HEK293 (cell line): ENCODE measurements around the gene RABEPK.

Source experiments
- CTCF ChIA-PET: fragments of 350-600 bp; formaldehyde crosslinking; extraction: SDS; loops from one replicate; lab custom pipeline; 2021; ENCODE audit warnings: antibody characterized with exemption; lab: Yijun Ruan, JAX
- POLR2A ChIA-PET: fragments of 300-600 bp; formaldehyde crosslinking; extraction: SDS; loops from one replicate; lab custom pipeline; 2020; ENCODE audit warnings: antibody characterized with exemption, inconsistent platforms; lab: Yijun Ruan, JAX
- H3K27ac ChIP-seq: fragments of 200-500 bp; sonication (Bioruptor generic); 2 replicates; pipeline ENCODE4 v1.5.1; 2014; ENCODE audit warnings: low read depth, low read length, control low read depth, inconsistent platforms; ENCODE audit errors: extremely low read depth
- H3K36me3 ChIP-seq, 2 experiments: fragments of 200-500 bp in 1 of 2; sonication (Bioruptor generic) in 1 of 2; 1 replicate in 1 of 2; 2 replicates in 1 of 2; pipeline ENCODE4 v1.5.1; 2014 to 2017; ENCODE audit warnings: inconsistent platforms in 2 of 2, low read length in 2 of 2; ENCODE audit not compliant: control insufficient read depth in 2 of 2, insufficient read depth in 1 of 2
- H3K4me1 ChIP-seq: fragments of 200-500 bp; sonication (Bioruptor generic); 2 replicates; pipeline ENCODE4 v1.5.1; 2014; ENCODE audit warnings: mild to moderate bottlenecking, low read length, inconsistent platforms; ENCODE audit not compliant: control insufficient read depth, insufficient read depth
- H3K4me3 ChIP-seq: 2 replicates; pipeline ENCODE4 v1.5.1; 2011; ENCODE audit warnings: low read depth, mild to moderate bottlenecking, control low read depth, low read length, moderate library complexity
- H3K9me3 ChIP-seq: fragments of 200-500 bp; sonication (Bioruptor generic); 2 replicates; pipeline ENCODE4 v1.5.1; 2014; ENCODE audit warnings: low read depth, low read length, inconsistent platforms; ENCODE audit not compliant: control insufficient read depth, insufficient read depth
- GLIS2 ChIP-seq: fragments of 450-650 bp; formaldehyde crosslinking; IDR thresholded peaks from 2 replicates; pipeline ENCODE4 v1.5.1; 2016; ENCODE audit warnings: missing biosample characterization, missing genetic modification characterization
- IKZF3 ChIP-seq: fragments of 450-650 bp; IDR thresholded peaks from 2 replicates; pipeline ENCODE4 v1.5.0; 2018; ENCODE audit warnings: missing biosample characterization, mild to moderate bottlenecking, missing genetic modification characterization, moderate library complexity
- SP2 ChIP-seq: fragments of 450-650 bp; formaldehyde crosslinking; IDR thresholded peaks from 2 replicates; pipeline ENCODE4 v1.5.1; 2016; ENCODE audit warnings: missing biosample characterization, missing genetic modification characterization
- TSHZ1 ChIP-seq: fragments of 450-650 bp; formaldehyde crosslinking; IDR thresholded peaks from 2 replicates; pipeline ENCODE4 v1.5.1; 2016; ENCODE audit warnings: missing biosample characterization, missing genetic modification characterization, borderline replicate concordance
- YY1 ChIP-seq: fragments of 450-650 bp; formaldehyde crosslinking; IDR thresholded peaks from 2 replicates; pipeline ENCODE4 v1.5.1; 2018; ENCODE audit warnings: missing biosample characterization, missing genetic modification characterization
- ZBTB20 ChIP-seq: fragments of 450-650 bp; formaldehyde crosslinking; IDR thresholded peaks from 2 replicates; pipeline ENCODE4 v1.5.1; 2016; ENCODE audit warnings: missing biosample characterization, missing genetic modification characterization
- ZBTB44 ChIP-seq: fragments of 450-650 bp; IDR thresholded peaks from 2 replicates; pipeline ENCODE4 v1.5.1; 2018; ENCODE audit warnings: missing biosample characterization, mild to moderate bottlenecking, missing genetic modification characterization
- ZNF175 ChIP-seq: fragments of 450-650 bp; formaldehyde crosslinking; IDR thresholded peaks from 2 replicates; pipeline ENCODE4 v1.5.1; 2016; ENCODE audit warnings: missing biosample characterization, missing genetic modification characterization
- ZNF221 ChIP-seq: fragments of 450-650 bp; formaldehyde crosslinking; IDR thresholded peaks from 2 replicates; pipeline ENCODE4 v1.5.1; 2017; ENCODE audit warnings: missing biosample characterization, missing genetic modification characterization, borderline replicate concordance
- ZNF292 ChIP-seq: fragments of 450-650 bp; formaldehyde crosslinking; IDR thresholded peaks from 2 replicates; pipeline ENCODE4 v1.5.1; 2016; ENCODE audit warnings: low read depth, missing biosample characterization, missing genetic modification characterization, borderline replicate concordance
- ZNF311 ChIP-seq: fragments of 450-650 bp; formaldehyde crosslinking; IDR thresholded peaks from 2 replicates; pipeline ENCODE4 v1.5.1; 2017; ENCODE audit warnings: missing biosample characterization, missing genetic modification characterization, borderline replicate concordance
- ZNF335 ChIP-seq: fragments of 450-650 bp; formaldehyde crosslinking; conservative IDR thresholded peaks from 2 replicates; pipeline ENCODE4 v1.5.1; 2016; ENCODE audit warnings: missing biosample characterization, missing genetic modification characterization
- ZNF341 ChIP-seq: fragments of 450-650 bp; formaldehyde crosslinking; IDR thresholded peaks from 2 replicates; pipeline ENCODE4; 2016; ENCODE audit warnings: low read depth, missing biosample characterization, missing genetic modification characterization
- ZNF362 ChIP-seq: fragments of 450-650 bp; formaldehyde crosslinking; IDR thresholded peaks from 2 replicates; pipeline ENCODE4 v1.5.1; 2016; ENCODE audit warnings: missing biosample characterization, missing genetic modification characterization
- ZNF391 ChIP-seq: fragments of 450-650 bp; formaldehyde crosslinking; IDR thresholded peaks from 2 replicates; pipeline ENCODE4 v1.5.1; 2016; ENCODE audit warnings: low read depth, missing biosample characterization, missing genetic modification characterization, borderline replicate concordance
- ZNF426 ChIP-seq: fragments of 450-650 bp; formaldehyde crosslinking; IDR thresholded peaks from 2 replicates; pipeline ENCODE4 v1.5.1; 2017; ENCODE audit warnings: missing biosample characterization, missing genetic modification characterization, mild to moderate bottlenecking, inconsistent platforms, moderate library complexity
- ZNF513 ChIP-seq: fragments of 450-650 bp; IDR thresholded peaks from 2 replicates; pipeline ENCODE4 v1.5.1; 2018; ENCODE audit warnings: missing biosample characterization, missing genetic modification characterization
- ZNF548 ChIP-seq: fragments of 450-650 bp; formaldehyde crosslinking; IDR thresholded peaks from 2 replicates; pipeline ENCODE4 v1.5.1; 2016; ENCODE audit warnings: missing biosample characterization, missing genetic modification characterization
- ZNF549 ChIP-seq: fragments of 450-650 bp; IDR thresholded peaks from 2 replicates; pipeline ENCODE4 v1.5.1; 2018; ENCODE audit warnings: missing biosample characterization, missing genetic modification characterization, mild to moderate bottlenecking, inconsistent platforms, moderate library complexity
- ZNF629 ChIP-seq: fragments of 450-650 bp; formaldehyde crosslinking; IDR thresholded peaks from 2 replicates; pipeline ENCODE4 v1.5.1; 2017; ENCODE audit warnings: missing biosample characterization, missing genetic modification characterization
- ZNF692 ChIP-seq: fragments of 450-650 bp; formaldehyde crosslinking; IDR thresholded peaks from 2 replicates; pipeline ENCODE4 v1.5.1; 2016; ENCODE audit warnings: missing biosample characterization, missing genetic modification characterization
- ZSCAN18 ChIP-seq: fragments of 450-650 bp; formaldehyde crosslinking; IDR thresholded peaks from 2 replicates; pipeline ENCODE4 v1.5.1; 2016; ENCODE audit warnings: missing biosample characterization, missing genetic modification characterization

Gene RABEPK

GRCh38 chr9:125183561-125183960 lies 16.8 kb upstream of the RABEPK start (continued):
- TF ChIP-seq ZBTB44 (tag by site-specific recombination) (no peak), ZNF692 (tag by site-specific recombination) (no peak), ZNF391 (tag by site-specific recombination) (no peak), ZNF629 (tag by site-specific recombination) (no peak), YY1 (no peak), GLIS2 (tag by site-specific recombination) (no peak), TSHZ1 (tag by site-specific recombination) (no peak)

- ChIA-PET POLR2A (interaction anchor here (0.5 to 1.6 kb wide), 2 partner anchors 46 to 52 kb away, joined by 3 to 5 read pairs; partner anchors contain the start of gene HSPA5), CTCF (interaction anchor here (0.6 kb wide), 1 partner anchor 9 kb away, joined by 3 read pairs; no protein-coding TSS in a partner anchor)
- Histone ChIP-seq H3K4me3 (peak overlapping the region; percentile 98), H3K9me3 (no peaks in the 10 kb centered on the region), H3K4me1 (no peaks in the 10 kb centered on the region; the same call in 1 of the 2 replicates), H3K27ac (peak overlapping the region; percentile 70), H3K36me3 (peaks cover 0 to 2% of the 10 kb centered on the region in 2 experiments; a peak in 2 of 3 replicates)
- TF ChIP-seq ZNF335 = no peak
- TF ChIP-seq SP2 (tag by site-specific recombination) = no peak
- no peak for TF ChIP-seq ZNF513 (tag by site-specific recombination)
- no peak for TF ChIP-seq ZNF362 (tag by site-specific recombination)
- no peak for TF ChIP-seq IKZF3 (tag by site-specific recombination)
- TF ChIP-seq ZNF175 (tag by site-specific recombination) = no peak
- TF ChIP-seq ZNF426 = no peak
- no peak for TF ChIP-seq ZNF341 (tag by site-specific recombination)
- TF ChIP-seq ZNF549 (tag by site-specific recombination) = no peak
- no peak for TF ChIP-seq ZNF221
- TF ChIP-seq ZNF311 (tag by site-specific recombination) = no peak
- no peak for TF ChIP-seq ZBTB20 (tag by site-specific recombination)
- no peak for TF ChIP-seq ZNF548
- TF ChIP-seq TSHZ1 (tag by site-specific recombination) = no peak
- TF ChIP-seq ZNF292 (tag by site-specific recombination) = no peak
- TF ChIP-seq ZSCAN18 = no peak
Observed at GRCh38 chr9:125189011-125189360, 11.4 kb upstream of the RABEPK start.
